ENCODE data around the gene CCDC142.
"Not testable (repeated sequence)": the region's sequence is repeated elsewhere in the genome, so short reads cannot be mapped to it uniquely, and the experiment has no call there.

The CCDC142 gene

DNA sequence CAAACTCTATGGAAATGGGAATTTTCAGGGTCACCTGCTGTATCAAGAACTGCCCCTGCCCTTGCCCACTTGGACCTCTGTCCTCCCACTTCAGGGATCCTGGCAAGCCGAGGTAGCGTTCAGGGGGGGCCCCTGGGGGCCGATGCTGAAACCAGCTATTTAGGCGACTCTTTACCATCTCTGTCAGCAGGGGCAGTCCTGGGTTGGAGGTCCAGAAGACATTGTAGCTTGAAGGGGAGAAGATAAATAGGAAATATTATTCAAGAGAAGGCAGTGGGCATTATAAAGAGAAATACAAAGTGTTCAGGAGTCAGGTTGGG, 20.1 kb downstream of the CCDC142 start:
- no peaks in the 10 kb centered on the region for H3K9me3 ChIP-seq (ENCODE audit: control insufficient read depth, low read length)
- peaks cover 5% of the 10 kb centered on the region for H3K4me1 ChIP-seq (ENCODE audit: control insufficient read depth, insufficient read depth, low read length)
- peaks cover 8% of the 10 kb centered on the region for H3K36me3 ChIP-seq (ENCODE audit: control insufficient read depth, insufficient read depth, low read length)
- no peak overlapping the region for H3K27ac ChIP-seq (ENCODE audit: insufficient read depth, low read depth, low read length, poor library complexity, severe bottlenecking)
- no peak overlapping the region for H3K4me3 ChIP-seq (ENCODE audit: insufficient read depth, low read depth, low read length)
- H3K27me3 ChIP-seq (ENCODE audit: control insufficient read depth, insufficient read depth, low read length, poor library complexity, severe bottlenecking): no peaks in the 10 kb centered on the region
- WGBS, 2 experiments: 92 to 97% methylated on average over 4 of the region's 4 CpGs

DNA sequence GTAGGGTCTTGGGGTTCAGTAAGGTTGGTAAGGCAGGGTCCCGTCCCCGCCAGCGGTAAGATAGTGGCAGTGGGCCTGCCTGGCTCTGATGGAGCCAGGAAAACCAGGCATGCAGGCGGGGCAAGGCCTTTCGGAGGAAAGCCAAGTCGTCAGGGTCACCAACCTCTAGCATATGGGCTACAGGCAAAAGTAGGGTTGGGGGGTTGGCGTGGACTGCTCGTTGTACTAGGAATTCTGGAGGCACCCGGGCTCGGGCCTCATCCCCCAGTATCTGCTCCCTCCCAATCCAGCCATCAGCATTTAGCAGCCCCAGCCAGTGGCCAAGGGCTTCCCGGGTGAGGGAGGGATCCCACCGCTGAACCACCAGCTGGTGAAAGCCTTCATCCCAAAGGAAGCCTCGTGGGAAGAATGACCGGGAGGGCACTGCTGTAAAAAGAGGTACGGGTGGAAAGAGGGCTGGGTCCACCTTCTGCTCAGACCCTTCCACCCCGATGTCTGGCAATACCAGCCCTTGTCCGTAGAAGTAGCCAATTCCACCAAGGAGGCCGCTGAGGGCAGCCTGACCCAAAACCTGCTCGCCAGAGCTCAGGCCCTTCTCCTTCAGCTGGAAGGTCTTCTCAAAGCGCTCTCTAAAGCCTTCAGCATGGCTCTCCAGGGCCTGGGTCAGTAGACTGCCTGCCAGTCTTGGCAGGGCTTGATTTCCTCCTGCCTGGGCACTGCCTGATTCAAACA, 20.6 kb downstream of the CCDC142 start:
- 96% methylated on average over 20 of the region's 20 CpGs for WGBS, 2 experiments
- no peak overlapping the region for H3K4me3 ChIP-seq (ENCODE audit: insufficient read depth, low read depth, low read length)
- H3K27me3 ChIP-seq (ENCODE audit: control insufficient read depth, insufficient read depth, low read length, poor library complexity, severe bottlenecking): no peaks in the 10 kb centered on the region
- peaks cover 5% of the 10 kb centered on the region for H3K4me1 ChIP-seq (ENCODE audit: control insufficient read depth, insufficient read depth, low read length)
- H3K9me3 ChIP-seq (ENCODE audit: control insufficient read depth, low read length): no peaks in the 10 kb centered on the region
- no peak overlapping the region for H3K27ac ChIP-seq (ENCODE audit: insufficient read depth, low read depth, low read length, poor library complexity, severe bottlenecking)
- H3K36me3 ChIP-seq (ENCODE audit: control insufficient read depth, insufficient read depth, low read length): peaks cover 8% of the 10 kb centered on the region

DNA sequence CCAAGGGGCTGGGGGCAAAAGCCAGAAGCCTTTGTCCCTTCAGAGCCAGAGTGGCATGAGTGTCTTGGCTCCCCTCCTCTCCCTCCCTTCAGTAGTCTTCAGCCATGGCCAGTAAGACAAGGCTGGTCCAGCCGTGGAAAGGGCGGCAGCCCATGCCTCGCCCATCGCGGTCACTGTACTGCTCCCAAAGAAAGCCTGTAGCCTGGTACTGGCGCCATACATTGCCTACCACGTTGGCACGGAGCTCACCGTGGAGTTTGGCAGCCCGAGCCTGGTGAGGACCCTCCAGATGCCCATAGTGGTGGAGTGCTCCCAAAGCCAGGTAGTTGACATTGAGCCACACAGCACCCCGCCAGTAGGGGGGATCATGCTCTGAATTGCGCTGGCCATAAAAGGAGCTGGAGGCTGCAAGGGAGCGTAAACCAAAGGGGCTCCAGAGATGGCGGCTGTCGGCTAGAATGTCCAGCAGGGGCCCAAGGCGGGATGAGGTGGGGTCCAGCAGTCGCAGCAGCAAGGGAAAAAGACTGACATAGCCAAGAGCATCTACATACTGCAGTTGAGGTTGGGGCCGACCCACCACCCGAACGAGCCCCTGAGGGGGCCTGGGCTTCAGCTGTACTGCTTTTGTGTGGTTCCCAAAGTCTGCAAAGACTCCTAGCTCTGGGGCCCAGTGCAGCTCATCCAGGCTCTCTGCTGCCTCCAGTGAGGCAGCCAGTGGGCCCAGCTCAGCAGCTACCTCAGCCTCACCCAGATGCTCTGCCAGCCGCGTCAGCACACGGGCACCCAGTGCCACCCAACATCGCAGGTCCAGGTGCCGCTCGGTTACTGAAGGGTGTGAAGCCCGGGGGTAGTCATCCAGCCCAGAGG, 21.4 kb downstream of the CCDC142 start:
- no peak overlapping the region for H3K27ac ChIP-seq (ENCODE audit: insufficient read depth, low read depth, low read length, poor library complexity, severe bottlenecking)

DNA sequence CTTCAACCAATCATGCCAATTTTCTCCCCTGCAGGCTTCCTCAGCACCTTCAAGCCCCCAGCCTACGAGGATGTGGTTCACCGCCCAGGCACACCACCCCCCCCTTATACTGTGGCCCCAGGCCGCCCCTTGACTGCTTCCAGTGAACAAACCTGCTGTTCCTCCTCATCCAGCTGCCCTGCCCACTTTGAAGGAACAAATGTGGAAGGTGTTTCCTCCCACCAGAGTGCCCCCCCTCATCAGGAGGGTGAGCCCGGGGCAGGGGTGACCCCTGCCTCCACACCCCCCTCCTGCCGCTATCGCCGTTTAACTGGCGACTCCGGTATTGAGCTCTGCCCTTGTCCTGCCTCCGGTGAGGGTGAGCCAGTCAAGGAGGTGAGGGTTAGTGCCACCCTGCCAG, 22.6 kb downstream of the CCDC142 start:
- H3K27ac ChIP-seq (ENCODE audit: insufficient read depth, low read depth, low read length, poor library complexity, severe bottlenecking); H3K9me3 ChIP-seq (ENCODE audit: control insufficient read depth, low read length); H3K27me3 ChIP-seq (ENCODE audit: control insufficient read depth, insufficient read depth, low read length, poor library complexity, severe bottlenecking); H3K36me3 ChIP-seq (ENCODE audit: control insufficient read depth, insufficient read depth, low read length); H3K4me3 ChIP-seq (ENCODE audit: insufficient read depth, low read depth, low read length): not testable (repeated sequence)
- WGBS, 2 experiments: 94 to 96% methylated on average over 10 of the region's 10 CpGs
- peaks cover 17% of the 10 kb centered on the region for H3K4me1 ChIP-seq (ENCODE audit: control insufficient read depth, insufficient read depth, low read length)

More for the DNA sequence above, 21.4 kb downstream of the CCDC142 start:
- Histone ChIP-seq H3K27me3 (ENCODE audit: control insufficient read depth, insufficient read depth, low read length, poor library complexity, severe bottlenecking) (no peaks in the 10 kb centered on the region), H3K36me3 (ENCODE audit: control insufficient read depth, insufficient read depth, low read length) (peaks cover 8% of the 10 kb centered on the region), H3K4me3 (ENCODE audit: insufficient read depth, low read depth, low read length) (no peak overlapping the region), H3K9me3 (ENCODE audit: control insufficient read depth, low read length) (no peaks in the 10 kb centered on the region), H3K4me1 (ENCODE audit: control insufficient read depth, insufficient read depth, low read length) (peaks cover 12% of the 10 kb centered on the region)
- WGBS, 2 experiments: 95 to 96% methylated on average over 27 of the region's 27 CpGs

DNA sequence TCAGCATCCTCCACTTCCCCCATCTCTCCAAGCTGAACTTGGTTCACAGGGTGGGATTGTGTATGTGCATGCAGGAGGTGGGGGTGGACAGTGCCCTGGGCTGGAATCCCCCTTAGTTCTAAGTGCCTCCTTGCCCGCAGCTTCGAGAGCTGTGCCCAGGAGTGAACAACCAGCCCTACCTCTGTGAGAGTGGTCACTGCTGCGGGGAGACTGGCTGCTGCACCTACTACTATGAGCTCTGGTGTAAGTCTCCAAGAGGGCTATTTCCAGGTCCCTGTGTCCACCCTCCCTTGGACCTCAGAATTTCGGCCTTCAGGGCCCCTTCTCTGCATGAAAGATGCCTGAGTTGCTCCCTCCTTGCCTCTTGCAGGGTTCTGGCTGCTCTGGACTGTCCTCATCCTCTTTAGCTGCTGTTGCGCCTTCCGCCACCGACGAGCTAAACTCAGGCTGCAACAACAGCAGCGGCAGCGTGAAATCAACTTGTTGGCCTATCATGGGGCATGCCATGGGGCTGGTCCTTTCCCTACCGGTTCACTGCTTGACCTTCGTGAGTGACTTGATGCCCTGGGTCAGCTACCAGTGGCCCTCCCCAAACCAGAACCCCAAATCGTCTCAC, 23.2 kb downstream of the CCDC142 start:
- H3K27ac ChIP-seq (ENCODE audit: insufficient read depth, low read depth, low read length, poor library complexity, severe bottlenecking); H3K27me3 ChIP-seq (ENCODE audit: control insufficient read depth, insufficient read depth, low read length, poor library complexity, severe bottlenecking); H3K36me3 ChIP-seq (ENCODE audit: control insufficient read depth, insufficient read depth, low read length); H3K9me3 ChIP-seq (ENCODE audit: control insufficient read depth, low read length): not testable (repeated sequence)
- WGBS, 2 experiments: 88 to 91% methylated on average over 13 of the region's 13 CpGs
- H3K4me1 ChIP-seq (ENCODE audit: control insufficient read depth, insufficient read depth, low read length): peaks cover 17% of the 10 kb centered on the region
- peak overlapping the region; percentile 96 for H3K4me3 ChIP-seq (ENCODE audit: insufficient read depth, low read depth, low read length)

DNA sequence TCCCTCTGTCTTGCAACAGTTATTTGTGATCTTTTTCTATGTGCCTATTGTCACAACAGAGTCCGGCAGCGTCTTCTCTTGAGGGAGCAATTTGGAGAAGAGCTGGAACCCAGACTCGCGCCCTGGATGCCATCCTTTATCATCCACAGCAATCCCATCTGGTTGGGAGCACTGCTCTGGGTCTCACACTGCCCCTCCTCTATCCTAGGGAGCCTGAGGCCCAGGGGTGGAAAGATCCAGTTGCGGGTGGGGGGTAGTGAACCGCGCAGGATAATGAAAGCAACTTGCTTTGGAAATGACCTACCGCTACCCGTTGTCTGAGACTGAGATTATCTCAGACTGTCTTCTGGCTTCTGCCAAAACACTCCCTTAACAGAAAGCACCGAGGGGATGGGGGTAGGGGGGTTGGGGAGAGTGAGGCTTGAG, 23.8 kb downstream of the CCDC142 start:
- Histone ChIP-seq H3K4me3 (ENCODE audit: insufficient read depth, low read depth, low read length) (peak overlapping the region; percentile 96), H3K4me1 (ENCODE audit: control insufficient read depth, insufficient read depth, low read length) (peaks cover 12% of the 10 kb centered on the region), H3K36me3 (ENCODE audit: control insufficient read depth, insufficient read depth, low read length) (peaks cover 8% of the 10 kb centered on the region), H3K27me3 (ENCODE audit: control insufficient read depth, insufficient read depth, low read length, poor library complexity, severe bottlenecking) (no peaks in the 10 kb centered on the region), H3K27ac (ENCODE audit: insufficient read depth, low read depth, low read length, poor library complexity, severe bottlenecking) (no peak overlapping the region), H3K9me3 (ENCODE audit: control insufficient read depth, low read length) (no peaks in the 10 kb centered on the region)
- 3 to 14% methylated on average over 9 to 10 of the region's 10 CpGs for WGBS, 2 experiments

DNA sequence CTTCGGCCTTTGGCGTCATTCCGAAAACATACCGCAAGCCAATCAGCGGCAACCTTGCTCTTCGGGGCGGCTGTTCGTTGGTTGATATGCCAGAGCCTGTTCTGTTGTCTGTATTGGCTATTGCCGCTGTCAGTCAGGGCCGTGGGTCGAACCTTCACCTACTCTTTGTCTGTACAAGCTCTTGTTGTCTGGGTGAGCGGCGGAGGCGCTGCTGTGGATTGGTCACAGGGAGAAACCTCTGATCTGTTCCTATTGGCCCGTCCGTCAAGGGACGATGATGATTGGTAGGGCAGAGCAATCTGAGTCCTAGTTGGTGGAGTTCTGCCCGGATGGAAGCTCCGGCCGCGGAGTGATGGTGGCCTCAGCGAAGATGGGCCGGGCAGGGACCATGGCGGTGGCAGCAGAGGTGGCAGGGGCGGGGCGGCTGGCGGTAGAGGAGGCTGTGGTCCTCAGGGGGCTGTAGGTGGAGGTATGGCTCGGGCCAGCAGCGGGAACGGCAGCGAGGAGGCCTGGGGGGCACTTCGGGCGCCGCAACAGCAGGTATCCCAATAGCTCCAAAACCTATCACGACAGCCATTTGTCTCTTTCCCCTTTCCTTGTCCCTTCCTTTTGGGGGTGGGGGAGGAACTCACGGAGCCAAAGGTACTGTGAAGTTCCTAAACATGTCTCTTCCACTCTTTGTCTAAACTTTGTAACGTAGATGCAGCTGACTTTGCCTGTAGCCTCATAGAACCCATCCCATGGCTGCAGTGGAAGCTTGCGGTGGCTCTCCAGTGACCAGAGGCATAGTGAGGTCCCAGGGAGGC, 24.5 kb downstream of the CCDC142 start, which contains the start of gene WBP1:
Gene WBP1 (plus strand): TSS at position 307 of the 806 bp plus-strand sequence. CDS start 165 bp downstream, at position 472.
- Histone ChIP-seq H3K4me3 (ENCODE audit: insufficient read depth, low read depth, low read length) (peak within 1 kb of the TSS; percentile 96), H3K9me3 (ENCODE audit: control insufficient read depth, low read length) (no peaks in the 10 kb centered on the region), H3K27ac (ENCODE audit: insufficient read depth, low read depth, low read length, poor library complexity, severe bottlenecking) (peak within 1 kb of the TSS; percentile 94), H3K36me3 (ENCODE audit: control insufficient read depth, insufficient read depth, low read length) (peaks cover 8% of the 10 kb centered on the region), H3K4me1 (ENCODE audit: control insufficient read depth, insufficient read depth, low read length) (peaks cover 12% of the 10 kb centered on the region), H3K27me3 (ENCODE audit: control insufficient read depth, insufficient read depth, low read length, poor library complexity, severe bottlenecking) (no peaks in the 10 kb centered on the region)
- WGBS, 2 experiments: 0% methylated on average over 38 of the region's 38 CpGs

DNA sequence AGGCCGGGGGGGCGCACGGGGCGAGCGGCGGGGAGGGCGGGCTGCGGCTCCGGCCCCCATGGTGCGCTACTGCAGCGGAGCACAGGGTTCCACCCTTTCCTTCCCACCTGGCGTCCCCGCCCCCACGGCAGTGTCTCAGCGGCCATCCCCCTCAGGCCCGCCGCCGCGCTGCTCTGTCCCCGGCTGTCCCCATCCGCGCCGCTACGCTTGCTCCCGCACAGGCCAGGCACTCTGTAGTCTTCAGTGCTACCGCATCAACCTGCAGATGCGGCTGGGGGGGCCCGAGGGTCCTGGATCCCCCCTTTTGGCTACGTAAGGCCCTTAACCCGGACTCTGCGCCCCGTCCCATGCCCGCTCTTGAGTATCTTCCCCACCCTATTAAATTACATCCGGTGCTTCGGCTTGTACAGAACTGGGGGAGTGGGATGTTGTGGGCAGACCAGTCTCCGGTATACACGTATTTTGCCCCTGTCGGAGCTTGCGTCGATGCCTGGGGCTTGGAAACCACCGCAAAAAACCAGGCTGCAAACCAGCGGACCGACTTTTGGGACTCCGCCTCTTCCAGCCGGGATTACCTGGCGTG, 25.2 kb downstream of the CCDC142 start:
- peaks cover 12% of the 10 kb centered on the region for H3K4me1 ChIP-seq (ENCODE audit: control insufficient read depth, insufficient read depth, low read length)
- 0% methylated on average over 45 to 46 of the region's 46 CpGs for WGBS, 2 experiments

DNA sequence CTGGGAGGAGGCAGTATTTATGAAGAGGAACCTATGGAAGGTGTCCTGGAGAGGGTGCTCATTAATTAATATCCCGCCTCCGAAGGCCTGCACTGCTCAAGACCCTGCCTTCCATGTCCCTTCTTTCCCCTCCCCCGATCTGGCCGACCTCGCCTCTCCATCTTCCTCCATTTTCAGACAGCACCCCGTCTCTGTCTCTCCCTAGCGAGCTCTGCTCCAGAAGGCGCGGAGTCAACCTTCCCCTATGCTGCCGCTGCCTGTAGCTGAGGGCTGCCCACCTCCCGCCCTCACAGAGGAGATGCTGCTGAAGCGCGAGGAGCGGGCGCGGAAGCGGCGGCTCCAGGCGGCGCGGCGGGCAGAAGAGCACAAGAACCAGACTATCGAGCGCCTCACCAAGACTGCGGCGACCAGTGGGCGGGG, 25.7 kb downstream of the CCDC142 start:
- Histone ChIP-seq H3K9me3 (ENCODE audit: control insufficient read depth, low read length) (no peaks in the 10 kb centered on the region), H3K27me3 (ENCODE audit: control insufficient read depth, insufficient read depth, low read length, poor library complexity, severe bottlenecking) (no peaks in the 10 kb centered on the region), H3K4me1 (ENCODE audit: control insufficient read depth, insufficient read depth, low read length) (peaks cover 12% of the 10 kb centered on the region), H3K36me3 (ENCODE audit: control insufficient read depth, insufficient read depth, low read length) (peaks cover 4% of the 10 kb centered on the region), H3K27ac (ENCODE audit: insufficient read depth, low read depth, low read length, poor library complexity, severe bottlenecking) (peak overlapping the region; percentile 94), H3K4me3 (ENCODE audit: insufficient read depth, low read depth, low read length) (peak overlapping the region; percentile 75)
- 1 to 2% methylated on average over 27 of the region's 27 CpGs for WGBS, 2 experiments

More for the DNA sequence above, 25.2 kb downstream of the CCDC142 start:
- H3K36me3 ChIP-seq (ENCODE audit: control insufficient read depth, insufficient read depth, low read length): peaks cover 8% of the 10 kb centered on the region
- peak overlapping the region; percentile 94 for H3K27ac ChIP-seq (ENCODE audit: insufficient read depth, low read depth, low read length, poor library complexity, severe bottlenecking)
- no peaks in the 10 kb centered on the region for H3K9me3 ChIP-seq (ENCODE audit: control insufficient read depth, low read length)
- peak overlapping the region; percentile 75 for H3K4me3 ChIP-seq (ENCODE audit: insufficient read depth, low read depth, low read length)
- H3K27me3 ChIP-seq (ENCODE audit: control insufficient read depth, insufficient read depth, low read length, poor library complexity, severe bottlenecking): no peaks in the 10 kb centered on the region

Data from ectodermal cell (in vitro differentiated cells).